K562 (cell line): Measurements from ENCODE around the gene CD68. TPM values are rescaled to one million over a fixed set of nuclear protein-coding genes. Genes with fewer than 3 reads are reported as not detected.

ENCODE experiments used
- BCOR ChIP-seq: fragments of 450-650 bp; IDR thresholded peaks from 2 replicates; pipeline ENCODE4 v1.6.1; 2016
- CREM ChIP-seq: IDR thresholded peaks from 2 replicates; pipeline ENCODE4 v1.6.1; 2014; ENCODE audit warnings: antibody characterized with exemption, low read depth
- DACH1 ChIP-seq: fragments of 450-650 bp; IDR thresholded peaks from 2 replicates; pipeline ENCODE4 v1.6.1; 2018; ENCODE audit not compliant: partially characterized antibody
- FOXA1 ChIP-seq: fragments of 450-650 bp; IDR thresholded peaks from 2 replicates; pipeline ENCODE4 v1.6.1; 2016; ENCODE audit warnings: mild to moderate bottlenecking, borderline replicate concordance
- FOXA3 ChIP-seq, 2 experiments: fragments of 450-650 bp in 1 of 2; sonication (generic) in 1 of 2; formaldehyde crosslinking; IDR thresholded peaks in 1 of 2; conservative IDR thresholded peaks in 1 of 2; 2 replicates each; pipeline versions ENCODE4 v1.4.0 to v1.8.0; 2020 to 2022; ENCODE audit warnings: mild to moderate bottlenecking in 2 of 2, missing genetic modification reagents in 1 of 2
- HNRNPL ChIP-seq: fragments of 200-400 bp; formaldehyde crosslinking; IDR thresholded peaks from 2 replicates; pipeline ENCODE4 v1.6.1; 2017; ENCODE audit warnings: low read depth, mild to moderate bottlenecking, low read length
- ILF3 ChIP-seq: fragments of 450-650 bp; IDR thresholded peaks from 2 replicates; pipeline ENCODE4 v1.6.1; 2018; ENCODE audit warnings: antibody characterized with exemption, mild to moderate bottlenecking, moderate library complexity, borderline replicate concordance
- IRF2 ChIP-seq: sonication (generic); formaldehyde crosslinking; IDR thresholded peaks from 2 replicates; pipeline ENCODE4 v1.8.1; 2022; ENCODE audit warnings: mild to moderate bottlenecking, missing genetic modification reagents
- NCOA6 ChIP-seq: fragments of 450-650 bp; IDR thresholded peaks from 2 replicates; pipeline ENCODE4 v1.6.1; 2017; ENCODE audit warnings: mild to moderate bottlenecking
- NUFIP1 ChIP-seq: fragments of 450-650 bp; IDR thresholded peaks from 2 replicates; pipeline ENCODE4 v1.6.1; 2018; ENCODE audit not compliant: partially characterized antibody
- PATZ1 ChIP-seq: fragments of 250-450 bp; sonication (Bioruptor Pico); IDR thresholded peaks from 2 replicates; pipeline ENCODE4 v1.5.0; 2020; ENCODE audit warnings: mild to moderate bottlenecking, borderline replicate concordance
- POLR3G ChIP-seq: IDR thresholded peaks from 2 replicates; pipeline ENCODE4 v1.6.1; 2011; ENCODE audit not compliant: insufficient read length, insufficient replicate concordance; ENCODE audit errors: extremely low read depth
- PURB ChIP-seq: sonication (generic); formaldehyde crosslinking; IDR thresholded peaks from 2 replicates; pipeline ENCODE4 v1.9.0; 2021; ENCODE audit warnings: low read depth, mild to moderate bottlenecking, missing genetic modification reagents
- RBBP5 ChIP-seq: fragments of 200-600 bp; sonication (generic); IDR thresholded peaks from 2 replicates; pipeline ENCODE4 v1.6.1; 2012; ENCODE audit warnings: borderline replicate concordance, mild to moderate bottlenecking, low read length, control low read depth, inconsistent platforms; ENCODE audit not compliant: insufficient read depth, poor library complexity, severe bottlenecking
- RCOR1 ChIP-seq, 2 experiments: IDR thresholded peaks; 2 replicates each; pipeline ENCODE4 v1.6.1; 2012; ENCODE audit warnings: low read depth in 2 of 2, low read length in 2 of 2, borderline replicate concordance in 1 of 2, improper control_type of control experiment in 1 of 2
- SIRT6 ChIP-seq: IDR thresholded peaks from one replicate; pipeline ENCODE4 v1.6.1; 2012; ENCODE audit warnings: low read depth, mild to moderate bottlenecking, control low read depth, inconsistent platforms, low read length, moderate library complexity
- SP1 ChIP-seq: sonication (generic); formaldehyde crosslinking; IDR thresholded peaks from 2 replicates; pipeline ENCODE4 v1.8.1; 2022; ENCODE audit warnings: mild to moderate bottlenecking, missing genetic modification reagents
- SP2 ChIP-seq: IDR thresholded peaks from 2 replicates; pipeline ENCODE4 v1.6.1; 2011; ENCODE audit warnings: mild to moderate bottlenecking, low read depth, low read length, moderate library complexity; ENCODE audit not compliant: poor library complexity, severe bottlenecking; ENCODE audit errors: extremely low read depth
- XRCC3 ChIP-seq: fragments of 450-650 bp; IDR thresholded peaks from 2 replicates; pipeline ENCODE4 v1.6.1; 2017; ENCODE audit warnings: mild to moderate bottlenecking, moderate library complexity
- ZBTB8A ChIP-seq: fragments of 450-650 bp; IDR thresholded peaks from 2 replicates; pipeline ENCODE4 v1.6.1; 2018; ENCODE audit warnings: mild to moderate bottlenecking, moderate library complexity; ENCODE audit not compliant: partially characterized antibody
- ZNF165 ChIP-seq: fragments of 250-450 bp; sonication (Bioruptor Pico); IDR thresholded peaks from 2 replicates; pipeline ENCODE4 v1.4.0; 2020; ENCODE audit warnings: borderline replicate concordance
- ZNF41 ChIP-seq: fragments of 250-450 bp; sonication (Bioruptor Pico); conservative IDR thresholded peaks from 2 replicates; pipeline ENCODE4 v1.4.0; 2020; ENCODE audit warnings: mild to moderate bottlenecking
- ZNF639 ChIP-seq, 2 experiments: fragments of 200-800 bp in 1 of 2; sonication (Bioruptor generic) in 1 of 2; sonication (generic) in 1 of 2; formaldehyde crosslinking in 1 of 2; IDR thresholded peaks in 1 of 2; conservative IDR thresholded peaks in 1 of 2; 2 replicates each; pipeline versions ENCODE4 v1.5.0 to v1.6.1; 2016 to 2020; ENCODE audit warnings: missing compliant biosample characterization in 1 of 2, missing genetic modification characterization in 1 of 2, missing genetic modification reagents in 1 of 2
- ZNF75A ChIP-seq: fragments of 450-650 bp; formaldehyde crosslinking; IDR thresholded peaks from 2 replicates; pipeline ENCODE4 v1.4.0; 2020; ENCODE audit warnings: mild to moderate bottlenecking
- polyA plus RNA-seq, 8 experiments: library from polyadenylated mRNA; depleted of rRNA in 4 of 8; stranded (reverse) in 5 of 8; unstranded in 3 of 8; fragments of >200 nt; fragmentation: Nextera tagmentation in 2 of 8; fragmentation: Illumina TruSeq in 1 of 8; extraction: Ambion mirVana in 2 of 8; extraction: Trizol in 1 of 8; gene quantifications; 2 replicates each; pipeline versions ENCODE4 v1.2.1 to v1.2.3, GENCODE V29; 2011 to 2014; ENCODE audit warnings: inconsistent platforms in 1 of 8, missing spikeins in 1 of 8
- total RNA-seq, 7 experiments: library from RNA; depleted of rRNA in 6 of 7; stranded (reverse); fragments of >200 nt in 6 of 7; fragmentation: Illumina TruSeq in 2 of 7; extraction: Trizol in 2 of 7; gene quantifications; 2 replicates each; pipeline versions ENCODE4 v1.2.1 to v1.2.3, GENCODE V29; 2011 to 2021; ENCODE audit warnings: low replicate concordance in 1 of 7

The CD68 gene
- total and polyA plus RNA-seq, 9 of the 15 experiments (the other 6 are each of a cell fraction or from before 2014, with no cell fraction given), result 28.2 to 89.8 (median 37.7) TPM

DNA sequence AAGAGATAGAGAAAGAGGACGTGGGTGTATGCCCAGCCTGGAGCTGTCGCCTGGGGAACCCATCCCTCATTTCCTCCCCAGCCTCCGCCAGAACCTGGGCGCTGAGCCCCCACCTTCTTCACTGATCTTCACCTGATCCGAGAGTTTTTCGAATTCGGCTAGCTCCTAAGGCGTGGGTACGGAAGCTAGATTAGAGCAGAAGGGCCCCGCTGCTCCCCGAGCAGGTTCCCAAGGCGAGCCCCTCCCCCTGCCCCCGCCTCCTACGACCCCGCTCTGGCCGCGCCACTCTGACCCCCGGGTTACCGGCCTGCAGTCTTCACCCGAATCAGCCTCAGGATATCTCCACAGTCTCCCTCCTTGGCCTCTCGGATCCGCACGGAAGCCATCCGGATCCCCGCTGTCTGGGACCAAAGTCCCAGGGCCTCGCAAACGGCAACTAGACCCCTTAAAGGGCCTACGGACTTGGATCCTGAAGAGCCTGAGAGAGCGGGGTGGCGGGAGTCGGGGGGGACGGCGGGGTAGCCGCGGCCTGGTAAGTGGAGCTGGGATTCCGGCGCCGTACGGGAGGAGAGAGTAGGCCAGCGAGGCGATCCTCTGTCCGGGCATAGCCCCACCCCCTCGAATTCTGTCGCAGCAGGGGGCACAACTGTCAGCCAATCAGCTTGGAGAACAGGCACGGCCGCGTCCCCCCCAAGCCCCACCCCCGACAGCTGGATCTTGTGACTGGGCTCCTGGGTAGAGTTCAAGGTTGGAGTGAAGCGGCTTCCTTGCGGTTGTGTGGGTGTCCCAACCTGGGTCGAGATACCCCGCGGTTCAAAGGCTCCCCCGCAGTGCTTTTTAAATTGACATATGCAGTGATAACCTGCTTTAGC is 48.0 kb downstream of the CD68 start, which contains the start of gene SAT2 (continued):
- TF ChIP-seq ZNF639 (CRISPR knock-in tag; conservative IDR thresholded peaks at IDR 0.05 in 1 of 2, IDR thresholded peaks at IDR 0.05 in 1 of 2), result no peak
- no peak for TF ChIP-seq IRF2 (CRISPR knock-in tag)
- TF ChIP-seq PATZ1 (CRISPR knock-in tag), result no peak
- TF ChIP-seq RCOR1 (IDR thresholded peaks at IDR 0.05; ENCODE audit: borderline replicate concordance in 1 of 2, low read depth in 2 of 2, low read length in 2 of 2), result peak; percentile 50 to 96; a peak in 3 of 4 replicates
- no peak for TF ChIP-seq FOXA1
- TF ChIP-seq BCOR, result no peak
- no peak for TF ChIP-seq NUFIP1
- TF ChIP-seq POLR3G, result no peak
- TF ChIP-seq ILF3, result no peak
- no peak for TF ChIP-seq SIRT6
- no peak for TF ChIP-seq FOXA3 (CRISPR knock-in tag; conservative IDR thresholded peaks at IDR 0.05 in 1 of 2, IDR thresholded peaks at IDR 0.05 in 1 of 2)
- no peak for TF ChIP-seq SP2
- peak; percentile 16 for TF ChIP-seq DACH1
- TF ChIP-seq XRCC3, result no peak
- 0 out of 2 replicates have a peak, but pooled peaks have one; percentile 27 for TF ChIP-seq CREM
- TF ChIP-seq NCOA6, result no peak
- no peak for TF ChIP-seq SP1 (CRISPR knock-in tag)
- TF ChIP-seq ZNF75A (CRISPR knock-in tag), result no peak
- no peak for TF ChIP-seq ZNF41 (CRISPR knock-in tag)
- no peak for TF ChIP-seq HNRNPL
- no peak for TF ChIP-seq ZNF165 (CRISPR knock-in tag)
- TF ChIP-seq ZBTB8A, result no peak
- TF ChIP-seq RBBP5, result peak; percentile 26
- no peak for TF ChIP-seq PURB (CRISPR knock-in tag)
